H9 (cell line): ENCODE data around the gene WNT3A. TPM values are rescaled to one million over a fixed set of nuclear protein-coding genes. Genes with fewer than 3 reads are reported as not detected.

Experiments
- DNase-seq: peaks from one replicate; pipeline ENCODE4 v3.0.0-alpha.2; 2017
- H2AFZ ChIP-seq: one replicate; pipeline ENCODE4 v1.6.1; 2013; ENCODE audit warnings: mild to moderate bottlenecking, low read length, control low read depth, moderate library complexity
- H2AK5ac ChIP-seq: 2 replicates; pipeline ENCODE4 v1.6.1; 2013; ENCODE audit warnings: low read length, control low read depth, mixed read lengths; ENCODE audit not compliant: insufficient read length
- H2BK120ac ChIP-seq: one replicate; pipeline ENCODE4 v1.6.1; 2013; ENCODE audit warnings: low read depth, mild to moderate bottlenecking, low read length, control low read depth, inconsistent platforms; ENCODE audit not compliant: poor library complexity, severe bottlenecking
- H2BK12ac ChIP-seq: 2 replicates; pipeline ENCODE4 v1.6.1; 2013; ENCODE audit warnings: low read length, control low read depth, mixed read lengths, low read depth; ENCODE audit not compliant: insufficient read length
- H2BK15ac ChIP-seq: 2 replicates; pipeline ENCODE4 v1.6.1; 2013; ENCODE audit warnings: low read depth, low read length, control low read depth
- H2BK20ac ChIP-seq: one replicate; pipeline ENCODE4 v1.6.1; 2013; ENCODE audit warnings: low read depth, mild to moderate bottlenecking, low read length, control low read depth, inconsistent platforms; ENCODE audit not compliant: poor library complexity, severe bottlenecking
- H2BK5ac ChIP-seq: 2 replicates; pipeline ENCODE4 v1.6.1; 2013; ENCODE audit warnings: low read length, control low read depth, mixed read lengths; ENCODE audit not compliant: insufficient read length
- H3K14ac ChIP-seq: 2 replicates; pipeline ENCODE4 v1.6.1; 2013; ENCODE audit warnings: low read length, control low read depth; ENCODE audit not compliant: insufficient read depth
- H3K18ac ChIP-seq: 2 replicates; pipeline ENCODE4 v1.6.1; 2013; ENCODE audit warnings: low read depth, mild to moderate bottlenecking, mixed read lengths, low read length, control low read depth; ENCODE audit not compliant: insufficient read length
- H3K23ac ChIP-seq: 2 replicates; pipeline ENCODE4 v1.6.1; 2013; ENCODE audit warnings: low read length, control low read depth, mixed read lengths, low read depth; ENCODE audit not compliant: insufficient read length
- H3K23me2 ChIP-seq: 2 replicates; pipeline ENCODE4 v1.6.1; 2013; ENCODE audit warnings: low read depth, mild to moderate bottlenecking, mixed read lengths, low read length, control low read depth; ENCODE audit not compliant: insufficient read length, poor library complexity, severe bottlenecking
- H3K27ac ChIP-seq: 2 replicates; pipeline ENCODE4 v1.5.1; 2013; ENCODE audit warnings: low read length, control low read depth, mixed read lengths, low read depth; ENCODE audit not compliant: insufficient read length
- H3K27me3 ChIP-seq: 2 replicates; pipeline ENCODE4 v1.6.1; 2013; ENCODE audit warnings: low read length, control low read depth, inconsistent platforms; ENCODE audit not compliant: insufficient read depth
- H3K4ac ChIP-seq: 2 replicates; pipeline ENCODE4 v1.6.1; 2013; ENCODE audit warnings: low read depth, mild to moderate bottlenecking, control low read depth, inconsistent platforms, low read length, moderate library complexity
- H3K4me1 ChIP-seq: 2 replicates; pipeline ENCODE4 v1.6.1; 2013; ENCODE audit warnings: low read length, control low read depth, inconsistent platforms; ENCODE audit not compliant: insufficient read depth
- H3K4me2 ChIP-seq: 2 replicates; pipeline ENCODE4 v1.6.1; 2013; ENCODE audit warnings: low read length, control low read depth, mixed read lengths; ENCODE audit not compliant: insufficient read length, insufficient read depth
- H3K56ac ChIP-seq: 2 replicates; pipeline ENCODE4 v1.6.1; 2013; ENCODE audit warnings: low read depth, mild to moderate bottlenecking, mixed read lengths, low read length, control low read depth; ENCODE audit not compliant: insufficient read length
- H3K79me1 ChIP-seq: 2 replicates; pipeline ENCODE4 v1.6.1; 2013; ENCODE audit warnings: low read depth, mild to moderate bottlenecking, moderate library complexity, low read length, control low read depth, inconsistent platforms; ENCODE audit not compliant: insufficient read depth, poor library complexity, severe bottlenecking
- H3K79me2 ChIP-seq: 2 replicates; pipeline ENCODE4 v1.6.1; 2013; ENCODE audit warnings: low read length, control low read depth, inconsistent platforms; ENCODE audit not compliant: insufficient read depth
- H3K9ac ChIP-seq: 2 replicates; pipeline ENCODE4 v1.6.1; 2013; ENCODE audit warnings: low read length, control low read depth, mixed read lengths; ENCODE audit not compliant: insufficient read length; ENCODE audit errors: extremely low read depth
- H3K9me3 ChIP-seq: one replicate; pipeline ENCODE4 v1.6.1; 2013; ENCODE audit warnings: low read depth, low read length, inconsistent platforms; ENCODE audit not compliant: control insufficient read depth
- H3T11ph ChIP-seq: one replicate; pipeline ENCODE4 v1.6.1; 2013; ENCODE audit warnings: mild to moderate bottlenecking, low read length, control low read depth, inconsistent platforms
- H4K20me1 ChIP-seq: one replicate; pipeline ENCODE4 v1.6.1; 2013; ENCODE audit not compliant: control insufficient read depth, insufficient read length, insufficient read depth
- H4K5ac ChIP-seq: 2 replicates; pipeline ENCODE4 v1.6.1; 2013; ENCODE audit warnings: low read depth, mild to moderate bottlenecking, mixed read lengths, low read length, control low read depth; ENCODE audit not compliant: insufficient read length
- H4K8ac ChIP-seq: replicated peaks from 2 replicates; pipeline ENCODE4 v1.6.1; 2013; ENCODE audit warnings: low read length, control low read depth, mixed read lengths, low read depth; ENCODE audit not compliant: insufficient read length
- H4K91ac ChIP-seq: 2 replicates; pipeline ENCODE4 v1.6.1; 2013; ENCODE audit warnings: low read depth, mild to moderate bottlenecking, moderate library complexity, mixed read lengths, low read length, control low read depth; ENCODE audit not compliant: insufficient read length
- H3K27ac Mint-ChIP-seq, 3 experiments: 2 replicates in 2 of 3; 3 replicates in 1 of 3; pipeline ENCODE4 v1.8.0; 2020 to 2021; ENCODE audit warnings: mixed read lengths in 3 of 3, mild to moderate bottlenecking in 1 of 3, moderate library complexity in 1 of 3
- H3K27me3 Mint-ChIP-seq: 2 replicates; pipeline ENCODE4 v1.8.0; 2021; ENCODE audit warnings: low read depth, mild to moderate bottlenecking, moderate library complexity, mixed read lengths
- H3K36me3 Mint-ChIP-seq, 3 experiments: 2 replicates in 2 of 3; 3 replicates in 1 of 3; pipeline ENCODE4 v1.8.0; 2020 to 2021; ENCODE audit warnings: low read depth in 3 of 3, mixed read lengths in 3 of 3; ENCODE audit not compliant: insufficient read depth in 1 of 3
- H3K4me1 Mint-ChIP-seq, 2 experiments: 2 replicates each; pipeline ENCODE4 v1.8.0; 2020; ENCODE audit warnings: mixed read lengths in 2 of 2
- H3K4me3 Mint-ChIP-seq, 2 experiments: 2 replicates in 1 of 2; 3 replicates in 1 of 2; pipeline ENCODE4 v1.8.0; 2020 to 2021; ENCODE audit warnings: mild to moderate bottlenecking in 2 of 2, mixed read lengths in 2 of 2, moderate library complexity in 1 of 2
- H3K9me3 Mint-ChIP-seq, 2 experiments: 2 replicates in 1 of 2; 3 replicates in 1 of 2; pipeline ENCODE4 v1.8.0; 2020; ENCODE audit warnings: mild to moderate bottlenecking in 2 of 2, mixed read lengths in 2 of 2, moderate library complexity in 1 of 2
- CTCF ChIP-seq: fragments of 200-600 bp; sonication (generic); conservative IDR thresholded peaks from 3 replicates; pipeline ENCODE4 v1.8.0; 2021; ENCODE audit warnings: antibody characterized with exemption, mild to moderate bottlenecking
- WGBS: extraction: QIAGEN DNeasy Blood & Tissue Kit; methylation state at CpG from one replicate; pipeline ENCODE4 v1.1.7; 2013; ENCODE audit warnings: missing lambda C conversion rate, low lambda C conversion rate, mixed read lengths; ENCODE audit not compliant: insufficient read length; ENCODE audit errors: extremely low coverage; 5-methylcytosine and 5-hydroxymethylcytosine counted together
- total RNA-seq: library from RNA; stranded (reverse); gene quantifications from 2 replicates; pipeline ENCODE4 v1.2.1, GENCODE V29; 2021

Gene WNT3A
- total RNA-seq, 1 experiment from 2014 or later, result 0.17 TPM

DNA sequence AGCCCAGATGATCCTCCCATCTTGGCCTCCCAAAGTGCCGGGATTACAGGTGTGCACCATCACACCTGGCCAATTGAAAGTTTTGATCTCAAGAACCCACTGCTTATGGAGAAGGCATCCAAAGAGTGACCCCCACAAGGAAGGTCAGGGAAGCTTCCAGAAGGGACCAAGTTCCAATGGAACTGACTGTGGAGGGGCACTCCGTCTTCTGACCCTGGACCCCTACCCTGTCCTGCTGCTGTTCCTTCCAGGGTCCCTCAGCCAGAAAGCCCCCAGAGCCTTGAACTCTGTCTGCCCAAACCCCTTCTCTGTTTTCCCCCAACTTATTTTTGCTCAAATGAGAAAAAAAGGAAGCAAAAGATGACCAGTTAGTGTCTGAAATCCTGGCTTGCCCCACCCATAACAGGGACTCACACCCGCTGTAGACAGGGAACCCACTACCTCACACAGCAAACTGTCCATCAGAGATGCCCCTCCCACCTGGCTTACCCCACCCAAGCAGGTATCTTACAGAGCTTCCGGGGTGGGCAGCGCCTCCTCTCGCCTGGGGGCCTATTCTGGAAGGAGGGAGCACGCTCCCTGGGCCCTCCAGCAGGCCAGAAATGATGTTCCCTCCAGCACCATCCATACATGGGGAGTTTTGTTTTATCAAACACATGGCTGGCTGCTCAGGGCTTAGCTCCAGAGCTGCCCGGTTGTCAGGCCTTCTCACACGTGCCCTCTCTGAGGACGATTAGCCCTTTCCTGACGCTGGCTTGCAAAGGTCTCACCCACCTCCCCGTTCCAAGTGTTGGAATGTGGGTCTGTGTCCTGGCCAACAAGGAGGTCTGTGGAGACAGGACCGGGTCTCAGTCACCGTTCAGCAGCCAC is 3.1 kb upstream of the WNT3A start:
- TF ChIP-seq CTCF, result no peak
- peaks cover 18 to 30% of the 10 kb centered on the region in 2 experiments for H3K4me1 Mint-ChIP-seq
- H3K27me3 ChIP-seq, result peaks cover 57% of the 10 kb centered on the region
- peaks cover 15% of the 10 kb centered on the region for H3K23me2 ChIP-seq
- peaks cover 95% of the 10 kb centered on the region for H3K27me3 Mint-ChIP-seq
- no peak overlapping the region for H2BK20ac ChIP-seq
- H4K91ac ChIP-seq, result no peak overlapping the region
- H3K4me2 ChIP-seq, result peak overlapping the region; percentile 22
- H3K79me1 ChIP-seq, result no peaks in the 10 kb centered on the region
- no CpG with 5 or more reads among the region's 14 CpGs for WGBS
- H3T11ph ChIP-seq, result no peak overlapping the region
- H3K56ac ChIP-seq, result no peak overlapping the region
- no peaks in the 10 kb centered on the region for H3K36me3 Mint-ChIP-seq
- H2BK12ac ChIP-seq, result no peak overlapping the region
- H3K4ac ChIP-seq, result no peak overlapping the region
- no peak overlapping the region for H4K5ac ChIP-seq
- no peak overlapping the region for H3K9ac ChIP-seq
- H4K8ac ChIP-seq, result no peak overlapping the region
- H2AK5ac ChIP-seq, result no peak overlapping the region
- no peak overlapping the region for H3K23ac ChIP-seq
- no peak overlapping the region for H2BK5ac ChIP-seq
- H2BK15ac ChIP-seq, result no peak overlapping the region
- H4K20me1 ChIP-seq, result no peaks in the 10 kb centered on the region
- no peak overlapping the region for H3K27ac Mint-ChIP-seq
- no peaks in the 10 kb centered on the region for H3K79me2 ChIP-seq
- H3K4me1 ChIP-seq, result no peaks in the 10 kb centered on the region; the same call in 1 of the 2 replicates
- no peak overlapping the region for H2BK120ac ChIP-seq
- H3K9me3 Mint-ChIP-seq, result no peaks in the 10 kb centered on the region
- DNase-seq, result no peak
- H3K14ac ChIP-seq, result no peak overlapping the region
- H3K4me3 Mint-ChIP-seq, result 0 out of 5 replicates have a peak overlapping the region, but pooled peaks of 1 of the 2 experiments have one; percentile 23
- no peak overlapping the region for H3K27ac ChIP-seq
- no peaks in the 10 kb centered on the region for H3K9me3 ChIP-seq
- H3K18ac ChIP-seq, result no peak overlapping the region
- no peak overlapping the region for H2AFZ ChIP-seq
